ENCODE measurements around the gene MASTL. TPM values are rescaled to one million over a fixed set of nuclear protein-coding genes. Genes with fewer than 3 reads are reported as not detected.

MASTL gene
- total RNA-seq, 1 experiment from 2014 or later = 13.8 TPM

DNA sequence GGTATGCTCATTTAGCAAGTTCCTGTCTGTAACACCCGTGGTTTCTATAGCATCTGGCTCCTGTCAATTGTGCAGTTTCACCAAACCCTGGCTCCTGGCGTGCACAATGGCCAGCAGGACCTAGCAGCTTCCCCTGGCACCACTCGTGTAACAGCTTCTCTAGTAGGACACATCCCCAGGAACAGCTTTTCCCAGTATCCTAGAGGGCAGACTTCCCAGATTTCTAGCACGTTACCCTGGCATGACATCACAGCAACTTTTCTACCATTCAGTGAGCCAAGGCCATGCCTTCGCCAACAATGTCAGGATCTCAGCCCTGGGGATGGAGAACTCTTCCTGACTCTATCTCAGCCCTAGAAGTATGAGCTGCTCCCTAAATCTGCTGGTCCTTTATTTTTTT is 7.5 kb upstream of the MASTL start:
- H3K9me3 ChIP-seq (ENCODE audit: control insufficient read depth in 1 of 2, insufficient read depth in 1 of 2, low read depth in 1 of 2, low read length in 2 of 2) = no peaks in the 10 kb centered on the region
- peaks cover 21% of the 10 kb centered on the region; the same call in 1 of the 2 replicates for H4K20me1 ChIP-seq (ENCODE audit: insufficient read depth)
- ATAC-seq (no peak), DNase-seq (ENCODE audit: low read depth, low spot score) (no peak)
- H3K27ac ChIP-seq (ENCODE audit: low read depth, low read length) = no peak overlapping the region
- H3K27me3 ChIP-seq (ENCODE audit: insufficient read depth, low read length) = no peaks in the 10 kb centered on the region
- no peaks in the 10 kb centered on the region for H3K9me2 ChIP-seq (ENCODE audit: insufficient read depth)
- H3K4me3 ChIP-seq (replicated peaks in 1 of 2; ENCODE audit: low read depth in 1 of 2, low read length in 2 of 2) = no peak overlapping the region
- POLR2A ChIA-PET = no interaction called here
- RAD21 ChIA-PET (ENCODE audit: low non-redundant PET in 1 of 2, low total read pairs in 2 of 2, uncharacterized antibody in 2 of 2, unreplicated experiment in 2 of 2) = no interaction called here
- intact Hi-C loops (cut with micrococcal nuclease) = no loop called here
- no peak overlapping the region for H3K4me2 ChIP-seq (ENCODE audit: low read length)
- peaks cover 100% of the 10 kb centered on the region for H3K79me2 ChIP-seq (ENCODE audit: insufficient read depth, low read length)
- H2AFZ ChIP-seq (ENCODE audit: low read depth, low read length, poor library complexity, severe bottlenecking) = no peak overlapping the region
- peaks cover 35 to 47% of the 10 kb centered on the region in 2 experiments; a peak in 3 of 4 replicates for H3K36me3 ChIP-seq (ENCODE audit: control insufficient read depth in 1 of 2, insufficient read depth in 2 of 2, low read length in 2 of 2)
- BruUV-seq (replicated peaks) = no TSS peak
- H3K9ac ChIP-seq (ENCODE audit: low read length) = no peak overlapping the region
- CTCF ChIA-PET = no interaction called here
- TF ChIP-seq JUND (IDR thresholded peaks at IDR 0.05) (no peak), EGR1 (IDR thresholded peaks at IDR 0.05; ENCODE audit: low read depth) (no peak), ATF3 (IDR thresholded peaks at IDR 0.05) (no peak), ZNF274 (IDR thresholded peaks at IDR 0.05; ENCODE audit: low read depth, low read length) (no peak), SRF (IDR thresholded peaks at IDR 0.05; ENCODE audit: low read depth) (no peak), CBX3 (IDR thresholded peaks at IDR 0.05; ENCODE audit: low read depth) (no peak), SIN3A (IDR thresholded peaks at IDR 0.05; ENCODE audit: low read depth) (no peak), FOSL1 (IDR thresholded peaks at IDR 0.05; ENCODE audit: low read depth) (no peak), SP1 (IDR thresholded peaks at IDR 0.05; ENCODE audit: low read depth) (no peak), YY1 (IDR thresholded peaks at IDR 0.05; ENCODE audit: extremely low read depth, insufficient replicate concordance, low read depth, low read length) (no peak), EZH2 (IDR thresholded peaks at IDR 0.05) (no peak), POLR2A (IDR thresholded peaks at IDR 0.05; ENCODE audit: borderline replicate concordance, extremely low read depth, insufficient read depth, insufficient read length) (no peak), RAD21 (IDR thresholded peaks at IDR 0.05; ENCODE audit: low read depth) (no peak)
- TF ChIP-seq, protein P1, sequence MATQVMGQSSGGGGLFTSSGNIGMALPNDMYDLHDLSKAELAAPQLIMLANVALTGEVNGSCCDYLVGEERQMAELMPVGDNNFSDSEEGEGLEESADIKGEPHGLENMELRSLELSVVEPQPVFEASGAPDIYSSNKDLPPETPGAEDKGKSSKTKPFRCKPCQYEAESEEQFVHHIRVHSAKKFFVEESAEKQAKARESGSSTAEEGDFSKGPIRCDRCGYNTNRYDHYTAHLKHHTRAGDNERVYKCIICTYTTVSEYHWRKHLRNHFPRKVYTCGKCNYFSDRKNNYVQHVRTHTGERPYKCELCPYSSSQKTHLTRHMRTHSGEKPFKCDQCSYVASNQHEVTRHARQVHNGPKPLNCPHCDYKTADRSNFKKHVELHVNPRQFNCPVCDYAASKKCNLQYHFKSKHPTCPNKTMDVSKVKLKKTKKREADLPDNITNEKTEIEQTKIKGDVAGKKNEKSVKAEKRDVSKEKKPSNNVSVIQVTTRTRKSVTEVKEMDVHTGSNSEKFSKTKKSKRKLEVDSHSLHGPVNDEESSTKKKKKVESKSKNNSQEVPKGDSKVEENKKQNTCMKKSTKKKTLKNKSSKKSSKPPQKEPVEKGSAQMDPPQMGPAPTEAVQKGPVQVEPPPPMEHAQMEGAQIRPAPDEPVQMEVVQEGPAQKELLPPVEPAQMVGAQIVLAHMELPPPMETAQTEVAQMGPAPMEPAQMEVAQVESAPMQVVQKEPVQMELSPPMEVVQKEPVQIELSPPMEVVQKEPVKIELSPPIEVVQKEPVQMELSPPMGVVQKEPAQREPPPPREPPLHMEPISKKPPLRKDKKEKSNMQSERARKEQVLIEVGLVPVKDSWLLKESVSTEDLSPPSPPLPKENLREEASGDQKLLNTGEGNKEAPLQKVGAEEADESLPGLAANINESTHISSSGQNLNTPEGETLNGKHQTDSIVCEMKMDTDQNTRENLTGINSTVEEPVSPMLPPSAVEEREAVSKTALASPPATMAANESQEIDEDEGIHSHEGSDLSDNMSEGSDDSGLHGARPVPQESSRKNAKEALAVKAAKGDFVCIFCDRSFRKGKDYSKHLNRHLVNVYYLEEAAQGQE (IDR thresholded peaks at IDR 0.05; ENCODE audit: low read depth) = no peak
- TF ChIP-seq, protein P2, sequence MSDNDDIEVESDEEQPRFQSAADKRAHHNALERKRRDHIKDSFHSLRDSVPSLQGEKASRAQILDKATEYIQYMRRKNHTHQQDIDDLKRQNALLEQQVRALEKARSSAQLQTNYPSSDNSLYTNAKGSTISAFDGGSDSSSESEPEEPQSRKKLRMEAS (IDR thresholded peaks at IDR 0.05) = no peak
- TF ChIP-seq, protein P3, sequence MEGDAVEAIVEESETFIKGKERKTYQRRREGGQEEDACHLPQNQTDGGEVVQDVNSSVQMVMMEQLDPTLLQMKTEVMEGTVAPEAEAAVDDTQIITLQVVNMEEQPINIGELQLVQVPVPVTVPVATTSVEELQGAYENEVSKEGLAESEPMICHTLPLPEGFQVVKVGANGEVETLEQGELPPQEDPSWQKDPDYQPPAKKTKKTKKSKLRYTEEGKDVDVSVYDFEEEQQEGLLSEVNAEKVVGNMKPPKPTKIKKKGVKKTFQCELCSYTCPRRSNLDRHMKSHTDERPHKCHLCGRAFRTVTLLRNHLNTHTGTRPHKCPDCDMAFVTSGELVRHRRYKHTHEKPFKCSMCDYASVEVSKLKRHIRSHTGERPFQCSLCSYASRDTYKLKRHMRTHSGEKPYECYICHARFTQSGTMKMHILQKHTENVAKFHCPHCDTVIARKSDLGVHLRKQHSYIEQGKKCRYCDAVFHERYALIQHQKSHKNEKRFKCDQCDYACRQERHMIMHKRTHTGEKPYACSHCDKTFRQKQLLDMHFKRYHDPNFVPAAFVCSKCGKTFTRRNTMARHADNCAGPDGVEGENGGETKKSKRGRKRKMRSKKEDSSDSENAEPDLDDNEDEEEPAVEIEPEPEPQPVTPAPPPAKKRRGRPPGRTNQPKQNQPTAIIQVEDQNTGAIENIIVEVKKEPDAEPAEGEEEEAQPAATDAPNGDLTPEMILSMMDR (IDR thresholded peaks at IDR 0.05 in 2 of 3, conservative IDR thresholded peaks at IDR 0.05 in 1 of 3; ENCODE audit: borderline replicate concordance in 1 of 3, insufficient read depth in 1 of 3, low read depth in 2 of 3, low read length in 2 of 3) = no peak
- peaks cover 4 to 6% of the 10 kb centered on the region in 2 experiments; a peak in 3 of 4 replicates for H3K4me1 ChIP-seq (ENCODE audit: control insufficient read depth in 1 of 2, insufficient read depth in 2 of 2, low read length in 2 of 2)

All from HCT116 (cell line).